HCT116 (cell line): ENCODE results near the gene SLC6A2. TPM values are rescaled to one million over a fixed set of nuclear protein-coding genes. Genes with fewer than 3 reads are reported as not detected.

Experiments used
- ATAC-seq: fragments of 200-7000 bp; cut with Tn5 transposase; 2 replicates; pipeline ENCODE4 v1.9.1; 2020; ENCODE audit warnings: mild to moderate bottlenecking, moderate library complexity
- BruUV-seq: library from RNA; stranded (reverse); fragments of 400-500 nt; replicated peaks from 2 replicates; lab custom pipeline; 2021; lab: Mats Ljungman, UMichigan
- CTCF ChIA-PET: fragments of 300-600 bp; sonication (Branson Sonifier 250); formaldehyde crosslinking; loops from one replicate; lab custom pipeline; 2021; ENCODE audit warnings: antibody characterized with exemption; lab: Charles Lee
- POLR2A ChIA-PET: fragments of 300-600, 350-600 bp; sonication (Branson Sonifier 250); formaldehyde crosslinking; loops from one replicate; lab custom pipeline; 2021; ENCODE audit warnings: antibody characterized with exemption; lab: Charles Lee
- RAD21 ChIA-PET, 2 experiments: fragments of 300-600 bp; sonication (Branson Sonifier 250); formaldehyde crosslinking; loops; one replicate each; lab custom pipeline; 2023; ENCODE audit warnings: low total read pairs in 2 of 2; ENCODE audit not compliant: uncharacterized antibody in 2 of 2, unreplicated experiment in 2 of 2, low non-redundant PET in 1 of 2; lab: Charles Lee
- DNase-seq: peaks from one replicate; pipeline ENCODE4 v3.0.0-alpha.2; 2010; ENCODE audit warnings: low read depth, low spot score
- H2AFZ ChIP-seq: fragments of 200-600 bp; shearing (Covaris generic), sonication (generic); 2 replicates; pipeline ENCODE4 v1.6.1; 2017; ENCODE audit warnings: low read depth, mixed run types, mixed read lengths, antibody characterized with exemption, low read length; ENCODE audit not compliant: poor library complexity, severe bottlenecking
- H3K27ac ChIP-seq: 2 replicates; pipeline ENCODE4 v1.5.1; 2012; ENCODE audit warnings: low read depth, low read length
- H3K27me3 ChIP-seq: fragments of 200-600 bp; sonication (generic); 2 replicates; pipeline ENCODE4 v1.6.1; 2016; ENCODE audit warnings: mixed run types, low read length, mixed read lengths; ENCODE audit not compliant: insufficient read depth
- H3K36me3 ChIP-seq, 2 experiments: fragments of 200-500 bp in 1 of 2; fragments of 200-600 bp in 1 of 2; sonication (Bioruptor generic) in 1 of 2; sonication (generic) in 1 of 2; 2 replicates each; pipeline versions ENCODE4 v1.5.1 to v1.6.1; 2014 to 2016; ENCODE audit warnings: low read length in 2 of 2, inconsistent platforms in 1 of 2, mixed read lengths in 1 of 2, mixed run types in 1 of 2; ENCODE audit not compliant: insufficient read depth in 2 of 2, control insufficient read depth in 1 of 2
- H3K4me1 ChIP-seq, 2 experiments: fragments of 200-600 bp in 1 of 2; sonication (generic) in 1 of 2; 2 replicates each; pipeline versions ENCODE4 v1.5.1 to v1.6.1; 2012 to 2017; ENCODE audit warnings: low read length in 2 of 2, inconsistent platforms in 1 of 2, mild to moderate bottlenecking in 1 of 2, mixed read lengths in 1 of 2, mixed run types in 1 of 2, moderate library complexity in 1 of 2; ENCODE audit not compliant: insufficient read depth in 2 of 2, control insufficient read depth in 1 of 2
- H3K4me2 ChIP-seq: fragments of 200-600 bp; sonication (generic); 2 replicates; pipeline ENCODE4 v1.6.1; 2017; ENCODE audit warnings: mixed run types, low read length, mixed read lengths
- H3K4me3 ChIP-seq, 2 experiments: fragments of 200-600 bp in 1 of 2; sonication (generic) in 1 of 2; replicated peaks in 1 of 2; 2 replicates each; pipeline ENCODE4 v1.5.1; 2011 to 2016; ENCODE audit warnings: low read length in 2 of 2, control low read depth in 1 of 2, low read depth in 1 of 2, mild to moderate bottlenecking in 1 of 2, mixed read lengths in 1 of 2, mixed run types in 1 of 2
- H3K79me2 ChIP-seq: fragments of 200-600 bp; sonication (generic); 2 replicates; pipeline ENCODE4 v1.6.1; 2017; ENCODE audit warnings: mild to moderate bottlenecking, mixed run types, low read length, moderate library complexity, mixed read lengths; ENCODE audit not compliant: insufficient read depth
- H3K9ac ChIP-seq: fragments of 200-600 bp; sonication (generic); 2 replicates; pipeline ENCODE4 v1.6.1; 2016; ENCODE audit warnings: low read length, mixed read lengths
- H3K9me2 ChIP-seq: fragments of 200-600 bp; sonication (generic), shearing (Covaris generic); 2 replicates; pipeline ENCODE4 v1.6.1; 2017; ENCODE audit warnings: mixed run types, mild to moderate bottlenecking, moderate library complexity; ENCODE audit not compliant: insufficient read depth
- H3K9me3 ChIP-seq, 2 experiments: fragments of 200-500 bp in 1 of 2; fragments of 200-600 bp in 1 of 2; sonication (Bioruptor generic) in 1 of 2; sonication (generic) in 1 of 2; 2 replicates each; pipeline ENCODE4 v1.6.1; 2014 to 2017; ENCODE audit warnings: low read length in 2 of 2, mixed read lengths in 2 of 2, inconsistent platforms in 1 of 2, low read depth in 1 of 2, mild to moderate bottlenecking in 1 of 2, mixed run types in 1 of 2, moderate library complexity in 1 of 2; ENCODE audit not compliant: control insufficient read depth in 1 of 2, insufficient read depth in 1 of 2
- H4K20me1 ChIP-seq: fragments of 200-600 bp; sonication (generic), shearing (Covaris generic); 2 replicates; pipeline ENCODE4 v1.6.1; 2017; ENCODE audit warnings: mixed run types, mild to moderate bottlenecking, moderate library complexity; ENCODE audit not compliant: insufficient read depth
- CBX3 ChIP-seq: IDR thresholded peaks from 2 replicates; pipeline ENCODE4 v1.6.1; 2012; ENCODE audit warnings: low read depth
- CEBPB ChIP-seq: IDR thresholded peaks from 2 replicates; pipeline ENCODE4 v1.6.1; 2012; ENCODE audit warnings: low read depth
- EGR1 ChIP-seq: IDR thresholded peaks from 2 replicates; pipeline ENCODE4 v1.6.1; 2012; ENCODE audit warnings: low read depth
- EZH2phosphoT487 ChIP-seq: fragments of 200-600 bp; IDR thresholded peaks from 2 replicates; pipeline ENCODE4 v1.6.1; 2018; ENCODE audit warnings: antibody characterized with exemption, borderline replicate concordance
- POLR2A ChIP-seq: IDR thresholded peaks from 2 replicates; pipeline ENCODE4 v1.7.0; 2011; ENCODE audit warnings: borderline replicate concordance; ENCODE audit not compliant: insufficient read depth, insufficient read length; ENCODE audit errors: extremely low read depth
- RAD21 ChIP-seq: IDR thresholded peaks from 2 replicates; pipeline ENCODE4 v1.6.1; 2012; ENCODE audit warnings: low read depth, mild to moderate bottlenecking
- SIN3A ChIP-seq: IDR thresholded peaks from 2 replicates; pipeline ENCODE4 v1.6.1; 2012; ENCODE audit warnings: low read depth
- TCF7L2 ChIP-seq: IDR thresholded peaks from 2 replicates; pipeline ENCODE4 v1.7.0; 2011; ENCODE audit warnings: borderline replicate concordance, inconsistent platforms; ENCODE audit not compliant: insufficient read depth, insufficient read length; ENCODE audit errors: extremely low read depth
- ZBTB33 ChIP-seq: IDR thresholded peaks from 2 replicates; pipeline ENCODE4 v1.6.1; 2011; ENCODE audit warnings: mild to moderate bottlenecking, low read length, moderate library complexity; ENCODE audit not compliant: insufficient replicate concordance; ENCODE audit errors: extremely low read depth
- intact Hi-C: fragments of 100-400 bp; cut with micrococcal nuclease; formaldehyde crosslinking; loops from 2 replicates; pipeline ENCODE4 v1.10.0; 2022
- total RNA-seq: library from RNA; stranded (reverse); gene quantifications from one replicate; pipeline ENCODE4 v1.2.1, GENCODE V29; 2021; ENCODE audit not compliant: unreplicated experiment
- TF ChIP-seq, protein P1 (sequence below): IDR thresholded peaks from 2 replicates; pipeline ENCODE4 v1.6.1; 2012

SLC6A2 gene
- total RNA-seq, 1 experiment from 2014 or later: not detected

DNA sequence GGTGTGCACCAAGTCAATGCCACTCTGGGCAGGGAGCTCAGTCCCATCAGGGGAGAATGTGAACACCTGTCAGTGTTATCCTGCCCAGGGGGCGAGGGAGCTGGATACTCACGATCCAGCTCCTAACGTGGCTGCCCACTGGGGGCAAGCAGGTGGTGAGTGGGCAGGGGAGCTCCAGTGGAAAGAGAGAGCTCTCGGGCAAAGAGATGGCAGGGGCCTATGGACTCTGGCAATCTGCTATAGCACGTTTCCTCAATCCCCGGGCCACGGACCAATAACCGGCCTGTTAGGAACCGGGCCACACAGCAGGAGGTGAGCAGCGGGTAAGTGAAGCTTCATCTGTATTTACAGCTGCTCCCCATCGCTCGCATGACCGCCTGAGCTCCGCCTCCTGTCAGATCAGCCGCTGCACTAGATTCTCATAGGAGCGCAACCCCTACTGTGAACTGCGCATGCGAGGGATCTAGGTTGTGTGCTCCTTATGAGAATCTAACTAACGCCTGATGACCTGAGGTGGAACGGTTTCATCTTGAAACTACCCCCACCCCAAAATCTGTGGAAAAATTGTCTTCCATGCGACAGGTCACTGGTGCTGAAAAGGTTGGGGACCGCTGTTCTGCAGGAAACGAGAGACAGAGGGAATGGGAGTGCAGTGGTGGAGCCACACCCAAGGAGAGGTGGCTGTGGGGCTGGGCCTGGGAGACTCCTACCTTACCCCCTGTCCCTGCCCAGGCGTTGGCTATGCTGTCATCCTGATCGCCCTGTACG lies 15.6 kb downstream of the SLC6A2 start:
- Histone ChIP-seq H3K9me3 (no peaks in the 10 kb centered on the region), H4K20me1 (no peaks in the 10 kb centered on the region), H3K9me2 (no peaks in the 10 kb centered on the region), H2AFZ (no peak overlapping the region), H3K4me3 (no peak overlapping the region), H3K4me2 (no peak overlapping the region), H3K27ac (no peak overlapping the region), H3K4me1 (0 out of 4 replicates have a peak, but pooled peaks cover 0 to 3% of the 10 kb centered on the region in 2 experiments), H3K9ac (no peak overlapping the region), H3K27me3 (peaks cover 15% of the 10 kb centered on the region), H3K79me2 (no peaks in the 10 kb centered on the region), H3K36me3 (no peaks in the 10 kb centered on the region)
- intact Hi-C loops: no loop called here
- RAD21 ChIA-PET: no interaction called here
- DNase-seq (no peak), ATAC-seq (no peak)
- POLR2A ChIA-PET: no interaction called here
- CTCF ChIA-PET: no interaction called here
- BruUV-seq: no TSS peak
- no peak for TF ChIP-seq CBX3
- no peak for TF ChIP-seq SIN3A
- no peak for TF ChIP-seq EGR1
- TF ChIP-seq CEBPB: no peak
- no peak for TF ChIP-seq TCF7L2
- no peak for TF ChIP-seq POLR2A
- no peak for TF ChIP-seq EZH2phosphoT487
- TF ChIP-seq, protein P1, sequence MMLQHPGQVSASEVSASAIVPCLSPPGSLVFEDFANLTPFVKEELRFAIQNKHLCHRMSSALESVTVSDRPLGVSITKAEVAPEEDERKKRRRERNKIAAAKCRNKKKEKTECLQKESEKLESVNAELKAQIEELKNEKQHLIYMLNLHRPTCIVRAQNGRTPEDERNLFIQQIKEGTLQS: no peak
- TF ChIP-seq RAD21: no peak
- no peak for TF ChIP-seq ZBTB33
